Fibroblast of lung (primary cell): ENCODE data around the gene STK32C.

Source experiments
- EZH2 ChIP-seq: IDR thresholded peaks from 2 replicates; pipeline ENCODE4 v1.5.1; 2012; ENCODE audit warnings: low read length, control low read depth, mild to moderate bottlenecking; ENCODE audit errors: missing control alignments
- TF ChIP-seq, protein P1 (sequence below), 2 donors: IDR thresholded peaks in 1 of 2; conservative IDR thresholded peaks in 1 of 2; 1 replicate in 1 of 2; 2 replicates in 1 of 2; pipeline ENCODE4 v1.5.1; 2011 to 2012; ENCODE audit warnings: low read length in 2 of 2, control low read depth in 1 of 2, inconsistent platforms in 1 of 2, low read depth in 1 of 2, mild to moderate bottlenecking in 1 of 2

DNA sequence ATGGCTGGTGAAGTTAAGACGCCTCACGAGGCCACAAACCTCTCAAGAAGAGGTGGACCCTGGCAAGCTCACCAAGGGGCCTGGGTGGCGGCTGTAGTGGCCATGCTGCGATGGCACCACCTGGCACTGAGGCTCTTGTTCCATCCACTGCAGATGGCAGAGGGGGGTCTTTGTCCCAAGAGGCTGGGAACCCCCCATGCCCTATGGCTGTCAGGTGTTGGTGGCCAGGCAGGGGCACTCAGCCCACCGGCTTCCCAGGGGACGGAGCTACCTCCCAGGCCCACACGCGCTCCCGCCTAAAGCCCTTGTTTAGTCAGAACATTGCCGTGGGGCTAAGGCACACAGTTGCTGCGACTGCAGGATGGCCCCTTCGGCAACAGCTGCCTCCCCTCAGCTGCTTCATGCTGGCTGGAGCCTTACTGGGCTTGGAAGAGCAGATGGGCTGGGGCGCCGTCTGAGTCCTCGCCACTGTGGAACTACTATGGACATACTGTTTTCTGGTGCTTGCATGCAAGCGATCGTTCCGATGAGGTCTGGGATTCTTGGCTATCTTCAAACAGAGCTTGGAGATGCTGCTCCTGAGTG is 74.2 kb downstream of the STK32C start:
- TF ChIP-seq, protein P1, sequence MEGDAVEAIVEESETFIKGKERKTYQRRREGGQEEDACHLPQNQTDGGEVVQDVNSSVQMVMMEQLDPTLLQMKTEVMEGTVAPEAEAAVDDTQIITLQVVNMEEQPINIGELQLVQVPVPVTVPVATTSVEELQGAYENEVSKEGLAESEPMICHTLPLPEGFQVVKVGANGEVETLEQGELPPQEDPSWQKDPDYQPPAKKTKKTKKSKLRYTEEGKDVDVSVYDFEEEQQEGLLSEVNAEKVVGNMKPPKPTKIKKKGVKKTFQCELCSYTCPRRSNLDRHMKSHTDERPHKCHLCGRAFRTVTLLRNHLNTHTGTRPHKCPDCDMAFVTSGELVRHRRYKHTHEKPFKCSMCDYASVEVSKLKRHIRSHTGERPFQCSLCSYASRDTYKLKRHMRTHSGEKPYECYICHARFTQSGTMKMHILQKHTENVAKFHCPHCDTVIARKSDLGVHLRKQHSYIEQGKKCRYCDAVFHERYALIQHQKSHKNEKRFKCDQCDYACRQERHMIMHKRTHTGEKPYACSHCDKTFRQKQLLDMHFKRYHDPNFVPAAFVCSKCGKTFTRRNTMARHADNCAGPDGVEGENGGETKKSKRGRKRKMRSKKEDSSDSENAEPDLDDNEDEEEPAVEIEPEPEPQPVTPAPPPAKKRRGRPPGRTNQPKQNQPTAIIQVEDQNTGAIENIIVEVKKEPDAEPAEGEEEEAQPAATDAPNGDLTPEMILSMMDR (conservative IDR thresholded peaks at IDR 0.05 in 1 of 2, IDR thresholded peaks at IDR 0.05 in 1 of 2; ENCODE audit: low read depth in 1 of 2, low read length in 2 of 2), result no peak
- TF ChIP-seq EZH2, result no peak
